Sigmoid colon (tissue), 4 donors: ENCODE results near the gene RDH12.

Source experiments
- POLR2AphosphoS5 ChIP-seq, 4 donors: sonication (generic); formaldehyde crosslinking; IDR thresholded peaks; one replicate each; pipeline ENCODE4 v1.6.1; 2017; ENCODE audit warnings: antibody characterized with exemption in 4 of 4
- TF ChIP-seq, protein P1 (sequence below), 4 experiments: fragments of 450-650 bp in 3 of 4; fragments of 200-600 bp in 1 of 4; IDR thresholded peaks; one replicate each; pipeline ENCODE4 v1.5.1; 2016 to 2019; ENCODE audit warnings: antibody characterized with exemption in 4 of 4, mild to moderate bottlenecking in 3 of 4, moderate library complexity in 2 of 4

DNA sequence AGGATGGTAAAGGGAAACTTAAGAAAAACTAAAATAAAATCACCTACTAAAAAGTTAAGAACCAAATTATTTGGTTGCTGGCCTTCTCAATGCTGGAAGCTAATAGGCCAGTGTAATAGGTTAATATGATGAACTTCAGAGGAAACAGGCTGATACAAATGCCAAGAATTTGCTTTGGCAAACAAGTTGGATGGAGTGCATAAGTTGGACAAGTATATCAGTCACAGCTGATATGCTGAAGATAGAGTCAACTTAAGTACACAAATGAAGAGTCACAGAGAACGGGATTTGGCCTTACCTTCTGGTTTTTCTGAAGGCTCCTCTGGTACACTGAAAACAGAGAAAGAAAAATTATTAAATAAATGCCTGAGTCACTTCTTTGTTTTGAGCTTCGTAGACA is 66.5 kb downstream of the RDH12 start:
- TF ChIP-seq, protein P1, sequence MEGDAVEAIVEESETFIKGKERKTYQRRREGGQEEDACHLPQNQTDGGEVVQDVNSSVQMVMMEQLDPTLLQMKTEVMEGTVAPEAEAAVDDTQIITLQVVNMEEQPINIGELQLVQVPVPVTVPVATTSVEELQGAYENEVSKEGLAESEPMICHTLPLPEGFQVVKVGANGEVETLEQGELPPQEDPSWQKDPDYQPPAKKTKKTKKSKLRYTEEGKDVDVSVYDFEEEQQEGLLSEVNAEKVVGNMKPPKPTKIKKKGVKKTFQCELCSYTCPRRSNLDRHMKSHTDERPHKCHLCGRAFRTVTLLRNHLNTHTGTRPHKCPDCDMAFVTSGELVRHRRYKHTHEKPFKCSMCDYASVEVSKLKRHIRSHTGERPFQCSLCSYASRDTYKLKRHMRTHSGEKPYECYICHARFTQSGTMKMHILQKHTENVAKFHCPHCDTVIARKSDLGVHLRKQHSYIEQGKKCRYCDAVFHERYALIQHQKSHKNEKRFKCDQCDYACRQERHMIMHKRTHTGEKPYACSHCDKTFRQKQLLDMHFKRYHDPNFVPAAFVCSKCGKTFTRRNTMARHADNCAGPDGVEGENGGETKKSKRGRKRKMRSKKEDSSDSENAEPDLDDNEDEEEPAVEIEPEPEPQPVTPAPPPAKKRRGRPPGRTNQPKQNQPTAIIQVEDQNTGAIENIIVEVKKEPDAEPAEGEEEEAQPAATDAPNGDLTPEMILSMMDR (IDR thresholded peaks at IDR 0.05): no peak
- TF ChIP-seq POLR2AphosphoS5 (IDR thresholded peaks at IDR 0.05): no peak
